Pancreas (tissue), 10 donors: ENCODE data around the gene CYSTM1. TPM values are rescaled to one million over a fixed set of nuclear protein-coding genes. Genes with fewer than 3 reads are reported as not detected.

Experiments used
- ATAC-seq, 4 donors: fragments of 200-7000 bp; cut with Tn5 transposase; one replicate each; pipeline versions ENCODE4 v1.8.0 to v1.9.1; 2020; ENCODE audit warnings: mild to moderate bottlenecking in 4 of 4, moderate library complexity in 4 of 4
- DNase-seq, 6 donors: peaks; one replicate each; pipeline ENCODE4 v3.0.0-alpha.2; 2020
- FAIRE-seq: peaks from 2 replicates; lab custom pipeline; 2012; peaks lifted over from hg19 to GRCh38; lab: Jason Lieb, UNC
- H3K27ac ChIP-seq, 4 donors: fragments of 200-600 bp; sonication (generic); 1 replicate in 3 of 4; 2 replicates in 1 of 4; pipeline versions ENCODE4 v1.5.0 to v1.8.0; 2020
- H3K27me3 ChIP-seq, 4 donors: fragments of 200-600 bp; one replicate each; pipeline ENCODE4 v1.8.0; 2021
- H3K36me3 ChIP-seq, 3 donors: fragments of 200-600 bp; sonication (generic) in 1 of 3; one replicate each; pipeline versions ENCODE4 v1.5.0 to v1.8.0; 2020 to 2021
- H3K4me1 ChIP-seq, 3 donors: fragments of 200-600 bp; one replicate each; pipeline ENCODE4 v1.8.0; 2021
- H3K4me3 ChIP-seq, 4 donors: fragments of 200-600 bp; sonication (generic) in 2 of 4; one replicate each; pipeline versions ENCODE4 v1.5.0 to v1.8.0; 2020 to 2021
- H3K9me3 ChIP-seq, 4 donors: fragments of 200-600 bp; one replicate each; pipeline ENCODE4 v1.8.0; 2021
- CTCF ChIP-seq, 4 donors: fragments of 200-600 bp; sonication (generic) in 3 of 4; IDR thresholded peaks; one replicate each; pipeline versions ENCODE4 v1.5.0 to v1.8.0; 2021; ENCODE audit warnings: antibody characterized with exemption in 4 of 4
- WGBS, 2 donors: extraction: QIAGEN DNeasy Blood & Tissue Kit; methylation state at CpG; one replicate each; pipeline ENCODE4 v1.1.7; 2013; 5-methylcytosine and 5-hydroxymethylcytosine counted together
- intact Hi-C, 3 donors: fragments of 100-400 bp; cut with DNase I; formaldehyde crosslinking; loops; one replicate each; pipeline versions ENCODE4 v1.11.1 to v1.14.2; 2022
- polyA plus RNA-seq, 2 donors: library from polyadenylated mRNA; stranded (reverse); fragments of 200-250 nt; gene quantifications; one replicate each; pipeline ENCODE4 v1.2.3, GENCODE V29; 2013
- total RNA-seq, 6 donors: library from RNA; stranded (reverse); fragmentation: NEBNext Ultra II Directional in 4 of 6; extraction: Animal tissue kit (Norgen Biotek cat#: 25700) in 4 of 6; gene quantifications; one replicate each; pipeline versions ENCODE4 v1.2.1 to v1.2.4, GENCODE V29; 2021 to 2023
- donor health status: healthy with polysubstance abuse.
- donor health status: DM: no; HTN: no; CAD: no; lungs with moderate emphysema.
- donor health status: DM: no; HTN: no; CAD: no.
- donor health status: control.
- donor health status: control.
- donor health status: Bipolar disorder and iron deficiency.
- donor health status: DM: yes; HTN: yes; CAD: no.
- donor health status: DM: no; HTN: no; CAD: no.
- donor health status: DM: no; HTN: no; CAD: no.
- donor health status: DM: yes; HTN: yes; CAD: no.

Gene CYSTM1
- total and polyA plus RNA-seq, 8 donors, result 30.2 to 185 (median 52.8) TPM

DNA sequence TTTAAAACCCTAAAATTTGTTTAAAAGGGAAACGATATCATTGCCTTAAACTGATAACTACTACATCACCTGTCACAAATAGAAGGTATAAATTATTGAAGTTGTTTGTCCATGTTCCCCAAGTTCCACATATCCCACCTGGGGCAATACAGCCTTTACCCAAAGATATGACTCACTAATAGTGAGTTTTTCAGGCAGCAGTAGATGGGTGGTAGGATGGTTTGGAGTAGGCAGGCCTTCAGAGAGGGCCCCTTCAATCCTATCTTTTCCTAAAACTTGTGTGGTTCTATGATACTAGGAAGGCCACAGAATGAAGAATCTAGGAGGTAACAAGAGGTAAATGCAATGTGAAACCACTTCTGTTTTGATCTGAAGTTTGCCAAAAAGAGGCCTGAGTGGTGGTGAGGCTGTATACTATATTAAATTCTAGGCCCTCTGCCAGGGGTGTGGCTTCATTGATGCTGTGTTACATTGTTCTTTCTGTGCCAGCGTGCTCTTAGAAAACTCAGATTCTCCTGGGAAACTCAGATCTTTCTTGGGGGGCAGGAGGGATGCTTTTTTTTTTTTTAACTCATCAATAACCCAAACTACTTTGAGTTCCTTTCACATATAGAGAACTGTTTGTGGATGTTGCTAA lies 7.2 kb downstream of the CYSTM1 start:
- peaks cover 39 to 61% (median 54%) of the 10 kb centered on the region in 3 donors for H3K4me1 ChIP-seq

DNA sequence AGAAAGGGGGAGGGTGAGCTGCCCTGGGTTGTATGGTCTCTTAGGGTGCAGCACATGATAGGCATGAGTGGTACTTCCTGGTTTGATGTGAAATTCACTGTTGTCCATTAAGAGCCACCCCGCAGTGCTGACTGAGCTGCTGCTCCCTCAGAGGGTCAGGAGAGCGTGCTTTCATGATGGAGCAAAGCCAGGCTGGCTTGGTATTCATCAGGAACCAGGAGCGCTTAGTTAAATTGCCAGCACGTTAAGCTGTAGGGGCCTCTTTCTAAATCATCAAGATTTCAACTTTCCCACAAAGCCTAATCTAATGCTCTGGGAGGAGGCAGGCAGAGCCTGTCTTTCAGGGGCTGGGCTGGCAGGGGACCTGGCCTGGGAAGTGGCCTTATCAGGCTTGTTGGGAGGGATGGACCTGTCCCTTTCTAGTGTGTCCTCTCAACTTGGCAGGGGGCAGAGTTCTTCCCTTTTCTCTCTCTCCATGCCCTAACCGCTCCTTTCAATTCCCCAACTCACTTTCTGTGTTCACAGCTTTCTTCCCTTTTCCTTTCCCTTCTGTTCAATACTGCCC lies 7.9 kb downstream of the CYSTM1 start:
- Histone ChIP-seq H3K36me3 (no peaks in the 10 kb centered on the region), H3K4me3 (no peak overlapping the region), H3K4me1 (peaks cover 41 to 56% (median 53%) of the 10 kb centered on the region in 3 donors), H3K9me3 (no peaks in the 10 kb centered on the region), H3K27me3 (no peaks in the 10 kb centered on the region), H3K27ac (peak overlapping the region; percentile 16 to 72 (median 42))
- TF ChIP-seq CTCF (IDR thresholded peaks at IDR 0.05), result no peak
- DNase-seq (peak in 1 of 6 donors; percentile 46), ATAC-seq (peak; percentile 48 to 63 (median 58)), FAIRE-seq (no peak)
- WGBS, 2 donors, result 32 to 37% methylated on average over 5 of the region's 5 CpGs
- intact Hi-C loops, result no loop called here

More for the DNA sequence above, 7.2 kb downstream of the CYSTM1 start:
- Histone ChIP-seq H3K36me3 (no peaks in the 10 kb centered on the region), H3K9me3 (no peaks in the 10 kb centered on the region), H3K27ac (peak overlapping the region in 3 of 4 donors; percentile 22 to 72 (median 63)), H3K27me3 (no peaks in the 10 kb centered on the region), H3K4me3 (no peak overlapping the region)
- intact Hi-C loops, result no loop called here
- FAIRE-seq (no peak), DNase-seq (no peak), ATAC-seq (peak in 2 of 4 donors; percentile 10 to 11)
- no peak for TF ChIP-seq CTCF (IDR thresholded peaks at IDR 0.05)
- 48 to 50% methylated on average over 2 of the region's 2 CpGs for WGBS, 2 donors

- intact Hi-C loops, result no loop called here
- 89 to 90% methylated on average over 2 of the region's 2 CpGs for WGBS, 2 donors
- peaks cover 30 to 44% (median 40%) of the 10 kb centered on the region in 3 donors for H3K4me1 ChIP-seq
- no peaks in the 10 kb centered on the region for H3K27me3 ChIP-seq
- H3K9me3 ChIP-seq, result no peaks in the 10 kb centered on the region
- no peak for TF ChIP-seq CTCF (IDR thresholded peaks at IDR 0.05)
- DNase-seq (no peak), ATAC-seq (no peak), FAIRE-seq (no peak)
- no peak overlapping the region for H3K4me3 ChIP-seq
- no peak overlapping the region for H3K27ac ChIP-seq
- no peaks in the 10 kb centered on the region for H3K36me3 ChIP-seq
Measured at GRCh38 chr5:140185409-140185808, 10.4 kb downstream of the CYSTM1 start.

DNA sequence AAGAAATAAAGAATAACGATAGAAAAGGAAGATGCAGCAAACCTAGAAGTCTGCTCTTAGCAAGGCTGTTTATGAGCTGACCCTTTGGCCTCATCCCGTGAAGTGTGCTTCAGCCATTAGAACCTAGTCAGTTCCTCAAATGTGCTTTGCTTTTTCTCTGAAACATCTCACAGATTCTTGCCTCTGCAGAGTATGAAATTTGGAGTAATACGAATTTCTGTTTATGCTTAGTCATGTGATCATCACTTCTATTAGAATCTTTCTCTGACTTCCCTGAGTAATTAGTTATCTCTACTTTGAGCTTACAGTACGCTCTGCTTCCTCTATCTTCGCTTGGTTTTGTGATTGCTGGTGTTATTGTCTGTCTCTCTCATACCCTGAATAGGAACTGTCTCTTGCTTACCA lies 11.3 kb downstream of the CYSTM1 start:
- Histone ChIP-seq H3K27ac (no peak overlapping the region), H3K36me3 (no peaks in the 10 kb centered on the region), H3K9me3 (no peaks in the 10 kb centered on the region), H3K4me1 (peaks cover 22 to 43% (median 39%) of the 10 kb centered on the region in 3 donors), H3K4me3 (no peak overlapping the region), H3K27me3 (no peaks in the 10 kb centered on the region)
- DNase-seq, result no peak
- WGBS, 2 donors, result 77 to 78% methylated on average over 5 of the region's 5 CpGs
- intact Hi-C loops, result no loop called here
- no peak for TF ChIP-seq CTCF (IDR thresholded peaks at IDR 0.05)
- no peak for ATAC-seq
- no peak for FAIRE-seq

- DNase-seq, result no peak
- Histone ChIP-seq H3K27me3 (no peaks in the 10 kb centered on the region), H3K36me3 (peaks cover 0 to under 1% (median 0%) of the 10 kb centered on the region in 3 donors), H3K27ac (no peak overlapping the region), H3K9me3 (no peaks in the 10 kb centered on the region), H3K4me1 (peaks cover 30 to 44% (median 37%) of the 10 kb centered on the region in 3 donors), H3K4me3 (no peak overlapping the region)
- WGBS, 2 donors, result 93% methylated on average over 2 of the region's 2 CpGs
- no peak for ATAC-seq
- no peak for TF ChIP-seq CTCF (IDR thresholded peaks at IDR 0.05)
- no peak for FAIRE-seq
- intact Hi-C loops, result no loop called here
Measured at GRCh38 chr5:140189253-140189652, 14.3 kb downstream of the CYSTM1 start.
